Thyroid gland (tissue), 4 donors: Measurements from ENCODE around the gene GBE1. TPM values are rescaled to one million over a fixed set of nuclear protein-coding genes. Genes with fewer than 3 reads are reported as not detected.

Source experiments
- DNase-seq, 2 donors: peaks; one replicate each; pipeline ENCODE4 v3.0.0-alpha.2; 2019
- H3K27ac ChIP-seq, 3 donors: fragments of 200-600 bp; sonication (generic); 1 replicate in 2 of 3; 2 replicates in 1 of 3; pipeline ENCODE4 v1.5.1; 2016 to 2019; ENCODE audit warnings: mild to moderate bottlenecking in 1 of 3, moderate library complexity in 1 of 3
- H3K27me3 ChIP-seq: fragments of 200-600 bp; sonication (generic); one replicate; pipeline ENCODE4 v1.5.1; 2019
- H3K36me3 ChIP-seq, 2 donors: fragments of 200-600 bp; sonication (generic); one replicate each; pipeline ENCODE4 v1.5.1; 2016 to 2019
- H3K4me1 ChIP-seq, 2 donors: fragments of 200-600 bp; sonication (generic); one replicate each; pipeline ENCODE4 v1.5.1; 2017 to 2019
- H3K4me3 ChIP-seq, 3 donors: fragments of 200-600 bp; sonication (generic); replicated peaks in 1 of 3; 1 replicate in 2 of 3; 2 replicates in 1 of 3; pipeline ENCODE4 v1.5.1; 2016; ENCODE audit warnings: mild to moderate bottlenecking in 1 of 3
- H3K9me3 ChIP-seq: fragments of 200-600 bp; sonication (generic); one replicate; pipeline ENCODE4 v1.5.1; 2017
- POLR2A ChIP-seq, 2 donors: fragments of 450-650 bp; IDR thresholded peaks; one replicate each; pipeline ENCODE4 v1.6.1; 2017; ENCODE audit warnings: antibody characterized with exemption in 2 of 2, mild to moderate bottlenecking in 2 of 2, moderate library complexity in 1 of 2
- WGBS, 2 donors: methylation state at CpG; one replicate each; pipeline ENCODE4 v1.1.5; 2017; 5-methylcytosine and 5-hydroxymethylcytosine counted together
- intact Hi-C: fragments of 100-400 bp; cut with DNase I; formaldehyde crosslinking; loops from one replicate; pipeline ENCODE4 v1.15.1; 2023
- total RNA-seq, 4 donors: library from RNA; depleted of rRNA; stranded (reverse); fragments of >200 nt; gene quantifications; one replicate each; pipeline ENCODE4 v1.2.3, GENCODE V29; 2016
- TF ChIP-seq, protein P1 (sequence below), 6 experiments: fragments of 200-600 bp in 3 of 6; fragments of 450-650 bp in 3 of 6; sonication (generic) in 3 of 6; IDR thresholded peaks; one replicate each; pipeline ENCODE4 v1.5.1; 2016 to 2019; ENCODE audit warnings: antibody characterized with exemption in 6 of 6, mild to moderate bottlenecking in 2 of 6, inconsistent platforms in 1 of 6, moderate library complexity in 1 of 6

GBE1 gene
- total RNA-seq, 4 donors from 2014 or later: 33.4 to 58.4 (median 40.8) TPM

- Histone ChIP-seq H3K4me3 (no peak overlapping the region), H3K27ac (no peak overlapping the region), H3K9me3 (no peaks in the 10 kb centered on the region), H3K4me1 (no peaks in the 10 kb centered on the region), H3K27me3 (no peaks in the 10 kb centered on the region), H3K36me3 (no peaks in the 10 kb centered on the region)
- WGBS, 2 donors: 95 to 96% methylated on average over 1 of the region's 1 CpG
- DNase-seq: no peak
- intact Hi-C loops: no loop called here
- TF ChIP-seq, protein P1, sequence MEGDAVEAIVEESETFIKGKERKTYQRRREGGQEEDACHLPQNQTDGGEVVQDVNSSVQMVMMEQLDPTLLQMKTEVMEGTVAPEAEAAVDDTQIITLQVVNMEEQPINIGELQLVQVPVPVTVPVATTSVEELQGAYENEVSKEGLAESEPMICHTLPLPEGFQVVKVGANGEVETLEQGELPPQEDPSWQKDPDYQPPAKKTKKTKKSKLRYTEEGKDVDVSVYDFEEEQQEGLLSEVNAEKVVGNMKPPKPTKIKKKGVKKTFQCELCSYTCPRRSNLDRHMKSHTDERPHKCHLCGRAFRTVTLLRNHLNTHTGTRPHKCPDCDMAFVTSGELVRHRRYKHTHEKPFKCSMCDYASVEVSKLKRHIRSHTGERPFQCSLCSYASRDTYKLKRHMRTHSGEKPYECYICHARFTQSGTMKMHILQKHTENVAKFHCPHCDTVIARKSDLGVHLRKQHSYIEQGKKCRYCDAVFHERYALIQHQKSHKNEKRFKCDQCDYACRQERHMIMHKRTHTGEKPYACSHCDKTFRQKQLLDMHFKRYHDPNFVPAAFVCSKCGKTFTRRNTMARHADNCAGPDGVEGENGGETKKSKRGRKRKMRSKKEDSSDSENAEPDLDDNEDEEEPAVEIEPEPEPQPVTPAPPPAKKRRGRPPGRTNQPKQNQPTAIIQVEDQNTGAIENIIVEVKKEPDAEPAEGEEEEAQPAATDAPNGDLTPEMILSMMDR (IDR thresholded peaks at IDR 0.05): no peak
- TF ChIP-seq POLR2A (IDR thresholded peaks at IDR 0.05): no peak
Observed at GRCh38 chr3:81572201-81572756, 189.2 kb downstream of the GBE1 start.

GRCh38 chr3:81568378-81568777 is 193.1 kb downstream of the GBE1 start:
- no peak for DNase-seq
- no peak for TF ChIP-seq POLR2A (IDR thresholded peaks at IDR 0.05)
- TF ChIP-seq, protein P1 (IDR thresholded peaks at IDR 0.05): no peak
- no peak overlapping the region for H3K4me3 ChIP-seq
- H3K4me1 ChIP-seq: no peaks in the 10 kb centered on the region
- WGBS, 2 donors: 73 to 81% methylated on average over 5 of the region's 5 CpGs
- intact Hi-C loops: no loop called here
- no peak overlapping the region for H3K27ac ChIP-seq
- no peaks in the 10 kb centered on the region for H3K9me3 ChIP-seq
- no peaks in the 10 kb centered on the region for H3K27me3 ChIP-seq
- no peaks in the 10 kb centered on the region for H3K36me3 ChIP-seq

- intact Hi-C loops: no loop called here
- Histone ChIP-seq H3K4me3 (no peak overlapping the region), H3K4me1 (no peaks in the 10 kb centered on the region), H3K9me3 (no peaks in the 10 kb centered on the region), H3K36me3 (no peaks in the 10 kb centered on the region), H3K27me3 (no peaks in the 10 kb centered on the region), H3K27ac (no peak overlapping the region)
- WGBS, 2 donors: 97 to 99% methylated on average over 2 of the region's 2 CpGs
- TF ChIP-seq, protein P1 (IDR thresholded peaks at IDR 0.05): no peak
- TF ChIP-seq POLR2A (IDR thresholded peaks at IDR 0.05): no peak
- no peak for DNase-seq
Observed at GRCh38 chr3:81565041-81565440, 196.4 kb downstream of the GBE1 start.

GRCh38 chr3:81558106-81558505 is 203.3 kb downstream of the GBE1 start:
- 0 to 72% methylated on average over 1 of the region's 1 CpG for WGBS, 2 donors
- intact Hi-C loops: no loop called here
- no peak overlapping the region for H3K4me3 ChIP-seq

GRCh38 chr3:81554801-81555200 is 206.6 kb downstream of the GBE1 start:
- H3K9me3 ChIP-seq: no peaks in the 10 kb centered on the region
- no peaks in the 10 kb centered on the region for H3K4me1 ChIP-seq
- WGBS, 2 donors: 78 to 84% methylated on average over 2 of the region's 2 CpGs
- TF ChIP-seq, protein P1 (IDR thresholded peaks at IDR 0.05): no peak
- TF ChIP-seq POLR2A (IDR thresholded peaks at IDR 0.05): no peak
- H3K36me3 ChIP-seq: no peaks in the 10 kb centered on the region
- no peaks in the 10 kb centered on the region for H3K27me3 ChIP-seq
- no peak overlapping the region for H3K4me3 ChIP-seq
- intact Hi-C loops: no loop called here
- no peak for DNase-seq
- no peak overlapping the region for H3K27ac ChIP-seq

More at GRCh38 chr3:81558106-81558505, 203.3 kb downstream of the GBE1 start:
- no peak for DNase-seq
- H3K4me1 ChIP-seq: no peaks in the 10 kb centered on the region
- TF ChIP-seq POLR2A (IDR thresholded peaks at IDR 0.05): no peak
- TF ChIP-seq, protein P1 (IDR thresholded peaks at IDR 0.05): no peak
- no peaks in the 10 kb centered on the region for H3K27me3 ChIP-seq
- H3K27ac ChIP-seq: no peak overlapping the region
- no peaks in the 10 kb centered on the region for H3K9me3 ChIP-seq
- no peaks in the 10 kb centered on the region for H3K36me3 ChIP-seq
